ENCODE results near the gene TMEM120B. TPM values are rescaled to one million over a fixed set of nuclear protein-coding genes. Genes with fewer than 3 reads are reported as not detected.
A peak's percentile ranks its signal among the peaks of the same experiment; 100 is the strongest.
"Not testable (repeated sequence)": the region's sequence is repeated elsewhere in the genome, so short reads cannot be mapped to it uniquely, and the experiment has no call there.

Gene TMEM120B
- total RNA-seq (2014; rRNA removed; shearing (Covaris generic); ENCODE audit: low replicate concordance) = 8.7 and 15.8 TPM in 2 replicates

- no peaks in the 10 kb centered on the region for H4K20me1 ChIP-seq (ENCODE audit: insufficient read depth, low read depth, low read length)
- H3K9me2 ChIP-seq (replicated peaks; ENCODE audit: insufficient read depth, low read length) = no peaks in the 10 kb centered on the region
- DNase-seq = peak; percentile 93
- peak within 1 kb of the TSS; percentile 89 for H3K9ac ChIP-seq (ENCODE audit: low read length)
- peaks cover 39% of the 10 kb centered on the region for H3K4me1 ChIP-seq (ENCODE audit: low read length)
- peak within 1 kb of the TSS; percentile 85 for H3K4me2 ChIP-seq (ENCODE audit: low read depth, low read length, poor library complexity, severe bottlenecking)
- no peaks in the 10 kb centered on the region for H3K27me3 ChIP-seq (ENCODE audit: low read length)
- no peaks in the 10 kb centered on the region for H3K9me3 ChIP-seq (ENCODE audit: low read length)
- peak within 1 kb of the TSS; percentile 98 for H3K4me3 ChIP-seq (ENCODE audit: low read length)
- H3K79me2 ChIP-seq (ENCODE audit: low read length) = peaks cover 44% of the 10 kb centered on the region
- no peaks in the 10 kb centered on the region for H3K36me3 ChIP-seq (ENCODE audit: insufficient read depth, low read length)
- no peak within 1 kb of the TSS; the same call in 1 of the 2 replicates for H3K27ac ChIP-seq (ENCODE audit: low read length)
- peak within 1 kb of the TSS; percentile 96 for H2AFZ ChIP-seq (ENCODE audit: low read length)
Measured at GRCh38 chr12:121712461-121713256, at the start of gene TMEM120B. Gene TMEM120B (plus strand): TSS chr12:121712752. CDS start chr12:121712896, 144 bp downstream.

- Histone ChIP-seq H3K9me2 (replicated peaks; ENCODE audit: insufficient read depth, low read length) (no peaks in the 10 kb centered on the region), H3K9ac (ENCODE audit: low read length) (no peak overlapping the region; the same call in 1 of the 2 replicates), H2AFZ (ENCODE audit: low read length) (no peak overlapping the region), H3K27me3 (ENCODE audit: low read length) (no peaks in the 10 kb centered on the region), H3K9me3 (ENCODE audit: low read length) (no peaks in the 10 kb centered on the region), H3K27ac (ENCODE audit: low read length) (peak overlapping the region; percentile 56), H3K4me2 (ENCODE audit: low read depth, low read length, poor library complexity, severe bottlenecking) (peak overlapping the region; percentile 86), H3K4me1 (ENCODE audit: low read length) (peaks cover 11% of the 10 kb centered on the region), H3K4me3 (ENCODE audit: low read length) (no peak overlapping the region), H4K20me1 (ENCODE audit: insufficient read depth, low read depth, low read length) (no peaks in the 10 kb centered on the region), H3K79me2 (ENCODE audit: low read length) (peaks cover 13% of the 10 kb centered on the region), H3K36me3 (ENCODE audit: insufficient read depth, low read length) (no peaks in the 10 kb centered on the region)
- DNase-seq = no peak
Measured at GRCh38 chr12:121663610-121663929, 49.0 kb upstream of the TMEM120B start.

DNA sequence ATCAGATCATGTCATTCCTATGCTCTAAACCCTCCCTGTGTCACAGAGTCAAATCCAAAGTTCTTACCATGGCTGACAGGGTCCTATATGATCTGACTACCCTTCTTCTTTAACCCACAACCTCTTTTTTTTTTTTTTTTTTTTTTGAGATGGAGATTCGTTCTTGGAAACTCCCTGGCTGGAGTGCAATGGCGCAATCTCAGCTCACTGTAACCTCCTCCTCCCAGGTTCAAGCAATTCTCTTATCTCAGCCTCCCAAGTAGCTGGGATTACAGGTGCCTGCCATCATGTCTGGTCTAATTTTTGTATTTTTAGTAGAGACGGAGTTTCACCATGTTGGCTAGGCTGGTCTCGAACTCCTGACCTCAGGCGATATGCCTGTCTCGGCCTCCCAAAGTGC is 45.7 kb upstream of the TMEM120B start:
- H3K9ac ChIP-seq (ENCODE audit: low read length); H4K20me1 ChIP-seq (ENCODE audit: insufficient read depth, low read depth, low read length); DNase-seq; H3K9me2 ChIP-seq (replicated peaks; ENCODE audit: insufficient read depth, low read length); H3K4me3 ChIP-seq (ENCODE audit: low read length); H2AFZ ChIP-seq (ENCODE audit: low read length); H3K27me3 ChIP-seq (ENCODE audit: low read length); H3K9me3 ChIP-seq (ENCODE audit: low read length); H3K27ac ChIP-seq (ENCODE audit: low read length); H3K4me2 ChIP-seq (ENCODE audit: low read depth, low read length, poor library complexity, severe bottlenecking); H3K36me3 ChIP-seq (ENCODE audit: insufficient read depth, low read length): not testable (repeated sequence)
- Histone ChIP-seq H3K79me2 (ENCODE audit: low read length) (peaks cover 13% of the 10 kb centered on the region), H3K4me1 (ENCODE audit: low read length) (peaks cover 16% of the 10 kb centered on the region)

GRCh38 chr12:121668750-121669520 is 43.6 kb upstream of the TMEM120B start:
- H3K9me2 ChIP-seq (replicated peaks; ENCODE audit: insufficient read depth, low read length) = no peaks in the 10 kb centered on the region
- H3K9me3 ChIP-seq (ENCODE audit: low read length) = no peaks in the 10 kb centered on the region
- no peaks in the 10 kb centered on the region for H3K36me3 ChIP-seq (ENCODE audit: insufficient read depth, low read length)
- H3K79me2 ChIP-seq (ENCODE audit: low read length) = peaks cover 13% of the 10 kb centered on the region
- no peak overlapping the region for H2AFZ ChIP-seq (ENCODE audit: low read length)
- H3K4me1 ChIP-seq (ENCODE audit: low read length) = peaks cover 25% of the 10 kb centered on the region
- DNase-seq = peak; percentile 78
- no peak overlapping the region for H3K9ac ChIP-seq (ENCODE audit: low read length)
- H3K4me2 ChIP-seq (ENCODE audit: low read depth, low read length, poor library complexity, severe bottlenecking) = no peak overlapping the region
- no peak overlapping the region for H3K27ac ChIP-seq (ENCODE audit: low read length)
- no peak overlapping the region for H3K4me3 ChIP-seq (ENCODE audit: low read length)
- no peaks in the 10 kb centered on the region for H3K27me3 ChIP-seq (ENCODE audit: low read length)
- no peaks in the 10 kb centered on the region for H4K20me1 ChIP-seq (ENCODE audit: insufficient read depth, low read depth, low read length)

GRCh38 chr12:121669521-121669900 is 43.0 kb upstream of the TMEM120B start, which contains the start of gene MORN3:
Gene MORN3 (minus strand): TSS chr12:121669654. CDS start chr12:121669483, 171 bp downstream.
- H3K36me3 ChIP-seq (ENCODE audit: insufficient read depth, low read length) = no peaks in the 10 kb centered on the region
- no peak within 1 kb of the TSS for H3K4me3 ChIP-seq (ENCODE audit: low read length)
- no peak within 1 kb of the TSS for H3K9ac ChIP-seq (ENCODE audit: low read length)
- H3K4me1 ChIP-seq (ENCODE audit: low read length) = peaks cover 25% of the 10 kb centered on the region
- no peak within 1 kb of the TSS for H3K27ac ChIP-seq (ENCODE audit: low read length)
- no peaks in the 10 kb centered on the region for H3K9me3 ChIP-seq (ENCODE audit: low read length)
- no peaks in the 10 kb centered on the region for H4K20me1 ChIP-seq (ENCODE audit: insufficient read depth, low read depth, low read length)
- no peaks in the 10 kb centered on the region for H3K9me2 ChIP-seq (replicated peaks; ENCODE audit: insufficient read depth, low read length)
- H3K27me3 ChIP-seq (ENCODE audit: low read length) = no peaks in the 10 kb centered on the region
- H3K4me2 ChIP-seq (ENCODE audit: low read depth, low read length, poor library complexity, severe bottlenecking) = no peak within 1 kb of the TSS
- no peak for DNase-seq
- no peak within 1 kb of the TSS for H2AFZ ChIP-seq (ENCODE audit: low read length)
- H3K79me2 ChIP-seq (ENCODE audit: low read length) = peaks cover 8% of the 10 kb centered on the region

DNA sequence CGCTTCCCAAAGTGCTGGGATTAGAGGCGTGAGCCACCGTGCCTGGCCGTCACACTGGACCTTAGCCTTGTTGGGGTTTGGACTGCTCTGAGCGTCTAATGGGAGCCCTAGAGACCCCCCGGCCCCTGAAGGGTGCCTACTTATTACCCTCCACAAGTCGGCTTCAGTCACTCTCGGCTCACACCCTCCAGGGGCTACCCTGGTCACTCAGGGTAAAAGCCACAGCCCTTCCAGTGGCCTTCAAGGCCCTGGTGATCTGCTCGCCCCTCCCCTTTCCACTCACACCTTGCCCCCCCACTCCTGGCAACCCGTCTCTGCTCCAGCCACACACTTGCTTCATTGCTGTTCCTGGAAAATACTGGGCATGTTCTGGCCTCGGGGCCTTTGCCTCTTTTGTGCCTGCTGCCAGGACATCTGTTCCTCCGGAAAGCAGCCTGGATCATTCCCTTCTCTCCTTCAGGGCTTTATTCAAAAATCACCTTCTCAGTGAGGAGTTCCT is 39.5 kb upstream of the TMEM120B start:
- Histone ChIP-seq H3K27me3 (ENCODE audit: low read length) (no peaks in the 10 kb centered on the region), H3K36me3 (ENCODE audit: insufficient read depth, low read length) (no peaks in the 10 kb centered on the region), H3K4me2 (ENCODE audit: low read depth, low read length, poor library complexity, severe bottlenecking) (peak overlapping the region; percentile 80), H2AFZ (ENCODE audit: low read length) (peak overlapping the region; percentile 85), H3K4me3 (ENCODE audit: low read length) (peak overlapping the region; percentile 65), H3K4me1 (ENCODE audit: low read length) (peaks cover 19% of the 10 kb centered on the region), H4K20me1 (ENCODE audit: insufficient read depth, low read depth, low read length) (no peaks in the 10 kb centered on the region), H3K9me3 (ENCODE audit: low read length) (no peaks in the 10 kb centered on the region), H3K9ac (ENCODE audit: low read length) (peak overlapping the region; percentile 49), H3K9me2 (replicated peaks; ENCODE audit: insufficient read depth, low read length) (no peaks in the 10 kb centered on the region), H3K27ac (ENCODE audit: low read length) (no peak overlapping the region), H3K79me2 (ENCODE audit: low read length) (no peaks in the 10 kb centered on the region)
- DNase-seq = peak; percentile 46

GRCh38 chr12:121676190-121676589 is 36.4 kb upstream of the TMEM120B start:
- H3K27me3 ChIP-seq (ENCODE audit: low read length) = no peaks in the 10 kb centered on the region
- H3K79me2 ChIP-seq (ENCODE audit: low read length) = no peaks in the 10 kb centered on the region
- no peak overlapping the region for H3K4me2 ChIP-seq (ENCODE audit: low read depth, low read length, poor library complexity, severe bottlenecking)
- no peak overlapping the region for H3K27ac ChIP-seq (ENCODE audit: low read length)
- H3K9me3 ChIP-seq (ENCODE audit: low read length) = no peaks in the 10 kb centered on the region
- H3K36me3 ChIP-seq (ENCODE audit: insufficient read depth, low read length) = no peaks in the 10 kb centered on the region
- H3K4me3 ChIP-seq (ENCODE audit: low read length) = no peak overlapping the region
- no peak overlapping the region for H2AFZ ChIP-seq (ENCODE audit: low read length)
- no peak overlapping the region for H3K9ac ChIP-seq (ENCODE audit: low read length)
- H4K20me1 ChIP-seq (ENCODE audit: insufficient read depth, low read depth, low read length) = no peaks in the 10 kb centered on the region
- H3K9me2 ChIP-seq (replicated peaks; ENCODE audit: insufficient read depth, low read length) = no peaks in the 10 kb centered on the region
- no peak for DNase-seq
- H3K4me1 ChIP-seq (ENCODE audit: low read length) = peaks cover 19% of the 10 kb centered on the region

GRCh38 chr12:121678305-121678704 is 34.2 kb upstream of the TMEM120B start:
- Histone ChIP-seq H3K9me2 (replicated peaks; ENCODE audit: insufficient read depth, low read length) (no peaks in the 10 kb centered on the region), H3K79me2 (ENCODE audit: low read length) (no peaks in the 10 kb centered on the region), H3K9ac (ENCODE audit: low read length) (no peak overlapping the region), H3K27ac (ENCODE audit: low read length) (no peak overlapping the region), H4K20me1 (ENCODE audit: insufficient read depth, low read depth, low read length) (no peaks in the 10 kb centered on the region), H2AFZ (ENCODE audit: low read length) (no peak overlapping the region), H3K27me3 (ENCODE audit: low read length) (no peaks in the 10 kb centered on the region), H3K9me3 (ENCODE audit: low read length) (no peaks in the 10 kb centered on the region), H3K4me3 (ENCODE audit: low read length) (no peak overlapping the region), H3K36me3 (ENCODE audit: insufficient read depth, low read length) (no peaks in the 10 kb centered on the region), H3K4me1 (ENCODE audit: low read length) (peaks cover under 1% of the 10 kb centered on the region; the same call in 1 of the 2 replicates), H3K4me2 (ENCODE audit: low read depth, low read length, poor library complexity, severe bottlenecking) (no peak overlapping the region)
- no peak for DNase-seq

Data from Karpas-422 (cell line).